Suppressor macrophage (primary cell): Measurements from ENCODE around the gene ATF4.
"Not testable (repeated sequence)": the region's sequence is repeated elsewhere in the genome, so short reads cannot be mapped to it uniquely, and the experiment has no call there.

Source experiments
- DNase-seq, 4 experiments: peaks; one replicate each; pipeline ENCODE4 v3.0.0-alpha.2; 2020 to 2022

The ATF4 gene

DNA sequence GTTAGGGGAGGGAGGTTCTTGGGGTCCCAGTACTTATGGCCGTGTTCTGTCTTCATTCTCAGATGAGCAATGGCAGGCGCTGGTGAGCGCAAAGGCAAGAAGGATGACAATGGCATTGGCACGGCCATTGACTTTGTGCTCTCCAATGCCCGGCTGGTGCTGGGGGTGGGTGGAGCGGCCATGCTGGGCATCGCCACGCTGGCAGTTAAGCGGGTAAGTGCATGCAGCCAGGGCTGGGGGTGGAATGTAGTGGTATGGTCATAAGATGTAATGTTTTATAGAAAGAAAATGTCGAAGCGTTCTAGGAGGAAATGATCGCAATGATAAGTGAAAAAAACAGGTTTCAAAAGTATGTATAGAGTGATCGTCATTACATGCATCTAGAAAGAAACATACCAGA is 9.1 kb upstream of the ATF4 start:
- DNase-seq, result no peak

GRCh38 chr22:39512026-39512425 is 8.3 kb upstream of the ATF4 start:
- DNase-seq, result no peak

GRCh38 chr22:39513791-39514190 is 6.6 kb upstream of the ATF4 start:
- DNase-seq, result no peak

- DNase-seq, result peak; percentile 72 to 86 (median 80)
These were observed 5.9 kb upstream of the ATF4 start for GRCh38 chr22:39514373-39514973.

DNA sequence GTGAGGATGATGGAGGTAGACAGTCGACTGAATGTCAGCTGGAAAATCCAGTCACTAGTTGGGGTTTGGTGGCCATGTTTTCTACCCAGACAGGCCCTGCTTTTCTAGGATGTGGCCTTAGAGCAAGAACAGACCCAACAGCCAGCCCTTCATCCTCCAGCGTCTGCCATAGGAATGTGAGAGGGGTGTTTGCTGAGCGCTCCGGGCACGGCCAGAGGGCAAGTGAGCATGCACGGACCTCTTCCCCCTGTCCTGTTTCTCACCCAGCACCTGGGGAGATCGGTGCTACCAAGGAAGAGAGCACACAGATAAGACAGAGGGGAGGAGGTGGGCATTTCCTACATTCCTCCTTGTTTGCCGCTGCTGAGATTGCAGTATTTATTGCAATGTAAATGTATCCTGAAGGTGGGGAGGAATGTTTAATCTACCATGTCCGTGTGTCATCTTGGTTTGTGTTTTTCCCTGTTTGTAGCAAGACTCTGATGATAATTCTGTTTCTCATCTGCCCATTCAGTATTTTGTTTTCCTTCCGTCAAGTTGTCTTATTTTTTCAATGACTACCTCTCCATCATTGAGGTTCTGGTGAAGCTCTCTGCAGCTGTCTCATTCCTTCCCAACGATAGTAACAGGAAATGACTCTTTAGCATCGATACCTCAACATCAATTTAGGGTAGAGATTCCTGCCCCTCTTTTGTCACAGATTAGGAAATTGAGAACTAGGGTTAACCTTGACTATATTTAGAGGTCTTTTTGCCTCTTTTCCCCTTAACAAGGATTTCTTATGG is 4.9 kb upstream of the ATF4 start:
- no peak for DNase-seq

DNA sequence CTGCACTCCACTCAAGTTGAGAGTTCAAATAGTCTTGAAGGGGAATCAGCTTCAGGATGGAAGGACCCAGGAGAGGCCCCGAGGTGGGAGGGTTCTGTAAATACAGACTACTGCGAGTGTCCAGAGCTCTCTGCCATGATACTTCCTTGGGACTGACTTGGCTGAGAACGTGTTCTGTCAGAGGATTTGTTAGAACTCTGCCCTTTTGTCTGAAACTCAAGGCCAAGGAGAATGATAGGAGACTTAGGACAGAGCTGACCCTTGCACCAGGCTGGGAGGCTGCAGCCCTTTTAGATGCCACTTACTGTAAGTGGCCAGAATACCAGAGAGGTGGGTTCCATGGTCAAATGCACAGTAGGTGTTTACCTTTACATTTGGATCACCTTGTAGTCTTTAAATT is 2.9 kb upstream of the ATF4 start:
- DNase-seq, result no peak

GRCh38 chr22:39518144-39518786 is 2.1 kb upstream of the ATF4 start:
- DNase-seq, result peak in 2 of 4 experiments; percentile 41 to 60

- no peak for DNase-seq
These were observed 1.2 kb upstream of the ATF4 start for GRCh38 chr22:39518996-39519680.

- DNase-seq, result peak; percentile 99 to 100 (median 99)
These were observed 609 bp upstream of the ATF4 start for GRCh38 chr22:39519681-39520225.

- DNase-seq, result peak in 2 of 4 experiments; percentile 89
These were observed 934 bp downstream of the ATF4 start for GRCh38 chr22:39521106-39521885.

- not testable (repeated sequence) for DNase-seq
These were observed 1.7 kb downstream of the ATF4 start for GRCh38 chr22:39522091-39522490.

- DNase-seq, result peak in 3 of 4 experiments; percentile 35 to 45 (median 35)
These were observed 2.4 kb downstream of the ATF4 start for GRCh38 chr22:39522567-39523300.

DNA sequence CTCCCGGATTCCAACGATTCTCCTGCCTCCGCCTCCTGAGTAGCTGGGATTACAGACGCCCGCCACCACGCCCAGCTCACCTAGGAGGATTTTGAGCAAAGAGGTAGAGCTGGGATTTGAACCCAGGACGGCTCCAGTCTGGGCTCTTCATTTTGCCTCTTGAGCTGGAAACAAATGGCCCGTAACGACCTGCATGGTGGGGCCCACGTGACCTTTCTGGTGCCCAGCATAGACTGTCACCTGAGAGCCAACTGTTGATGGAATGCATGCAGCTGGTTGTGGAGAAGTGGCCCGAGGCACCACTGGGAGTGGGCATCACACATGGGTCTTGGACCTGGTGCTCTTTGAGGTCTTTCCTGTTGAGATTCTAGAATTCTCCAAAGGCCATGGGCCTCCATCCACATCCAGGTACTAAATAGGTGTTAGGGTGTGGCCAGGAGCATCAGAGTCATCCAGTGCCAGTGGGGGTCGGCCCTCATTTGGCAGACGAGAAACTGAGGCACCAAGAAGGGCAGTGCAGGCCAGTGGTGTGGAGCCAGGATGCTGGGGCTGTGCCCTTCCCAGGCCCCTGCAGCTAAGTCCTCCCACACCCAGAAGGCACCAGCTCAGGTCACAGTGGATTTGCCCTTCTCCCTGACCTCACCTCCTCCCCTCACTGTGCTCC is 3.9 kb downstream of the ATF4 start:
- DNase-seq, result peak in 1 of 4 experiments; percentile 8

DNA sequence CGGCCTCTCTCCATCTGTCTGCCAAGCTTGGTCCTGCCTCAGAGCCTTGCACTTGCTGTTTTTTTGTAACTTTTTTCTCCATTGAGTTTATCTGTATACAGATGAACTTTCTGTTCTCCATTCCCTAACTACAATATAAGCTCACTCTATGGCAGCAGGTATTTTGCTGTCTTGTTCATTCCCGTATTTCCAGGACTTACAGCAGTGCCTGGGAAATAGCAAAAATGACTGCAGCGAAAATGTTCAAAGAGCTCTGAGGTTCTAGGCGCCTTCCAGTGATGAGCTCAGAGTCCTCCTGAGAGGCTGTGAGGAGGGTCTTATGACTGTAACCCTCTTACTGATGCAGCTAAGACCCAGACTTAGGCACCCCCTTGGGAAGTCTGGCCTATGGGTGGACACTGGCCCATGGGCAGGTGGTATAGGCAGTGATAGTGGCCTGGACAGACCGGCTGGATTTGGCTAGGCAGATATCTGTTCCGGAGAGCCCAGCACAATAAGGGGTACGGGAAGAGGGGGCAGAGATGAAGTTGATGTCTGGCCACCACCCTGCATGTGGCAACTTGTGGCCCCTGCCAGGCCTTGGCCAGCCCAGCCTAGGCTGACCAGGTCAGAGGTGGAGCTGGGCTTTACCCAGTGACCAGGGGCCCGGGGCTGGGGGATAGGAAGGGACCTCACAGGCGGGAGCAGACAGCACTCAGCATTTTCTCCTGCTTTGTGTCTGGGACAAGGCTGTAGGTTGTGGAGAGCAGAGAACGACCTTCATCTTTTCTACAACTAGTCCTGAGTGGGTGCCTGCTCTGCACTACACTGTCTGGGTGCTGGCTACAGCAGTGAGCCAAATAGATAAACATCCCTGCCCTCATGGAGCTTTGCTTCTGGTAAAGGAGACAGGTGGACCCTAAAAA is 4.6 kb downstream of the ATF4 start:
- no peak for DNase-seq

DNA sequence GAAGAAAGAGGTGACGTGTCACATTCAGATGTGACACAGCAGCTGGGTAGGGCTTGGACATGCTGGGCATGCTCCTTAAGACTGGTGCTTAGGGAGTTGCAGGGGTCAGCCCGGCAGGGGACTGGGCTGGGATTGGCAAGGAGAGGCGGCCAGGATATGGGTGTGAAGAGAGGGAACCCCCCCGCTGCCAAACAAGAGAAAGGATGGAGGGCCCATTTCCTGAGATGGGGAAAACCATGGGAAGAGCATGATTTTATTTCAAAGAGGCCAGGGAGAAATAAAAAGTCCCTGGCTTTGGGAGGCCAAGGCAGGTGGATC is 5.3 kb downstream of the ATF4 start:
- peak in 1 of 4 experiments; percentile 8 for DNase-seq

- peak; percentile 33 to 66 (median 58) for DNase-seq
These were observed 6.4 kb downstream of the ATF4 start for GRCh38 chr22:39526736-39527171.

GRCh38 chr22:39527481-39527961 is 7.2 kb downstream of the ATF4 start:
- no peak for DNase-seq

- no peak for DNase-seq
These were observed 7.8 kb downstream of the ATF4 start for GRCh38 chr22:39528080-39528661.
